Suprapubic skin (tissue), 3 donors: ENCODE data around the gene ERBB3.

Experiments
- POLR2AphosphoS5 ChIP-seq, 3 donors: sonication (generic); formaldehyde crosslinking; IDR thresholded peaks; one replicate each; pipeline ENCODE4 v1.6.1; 2017; ENCODE audit warnings: antibody characterized with exemption in 3 of 3
- TF ChIP-seq, protein P1 (sequence below), 2 donors: fragments of 200-600 bp in 1 of 2; fragments of 450-650 bp in 1 of 2; sonication (generic) in 1 of 2; IDR thresholded peaks; one replicate each; pipeline ENCODE4 v1.5.1; 2016 to 2019; ENCODE audit warnings: antibody characterized with exemption in 2 of 2, mild to moderate bottlenecking in 1 of 2, moderate library complexity in 1 of 2

DNA sequence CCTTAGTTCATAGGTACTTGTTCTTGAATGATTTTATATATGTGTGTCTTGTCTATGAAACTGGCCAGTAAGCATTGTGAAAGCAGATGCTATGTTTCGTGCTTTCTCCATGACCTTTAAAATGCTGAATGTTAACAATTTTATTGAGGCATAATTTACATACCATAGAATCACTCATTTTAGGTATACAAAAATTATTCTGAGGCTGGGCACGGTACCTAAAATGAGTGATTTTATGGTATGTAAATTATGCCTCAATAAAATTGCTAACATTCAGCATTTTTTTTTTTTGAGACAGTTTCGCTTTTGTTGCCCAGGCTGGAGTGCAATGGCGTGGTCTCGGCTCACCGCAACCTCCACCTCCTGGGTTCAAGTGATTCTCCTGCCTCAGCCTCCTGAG is 54.9 kb downstream of the ERBB3 start:
- no peak for TF ChIP-seq POLR2AphosphoS5 (IDR thresholded peaks at IDR 0.05)
- TF ChIP-seq, protein P1, sequence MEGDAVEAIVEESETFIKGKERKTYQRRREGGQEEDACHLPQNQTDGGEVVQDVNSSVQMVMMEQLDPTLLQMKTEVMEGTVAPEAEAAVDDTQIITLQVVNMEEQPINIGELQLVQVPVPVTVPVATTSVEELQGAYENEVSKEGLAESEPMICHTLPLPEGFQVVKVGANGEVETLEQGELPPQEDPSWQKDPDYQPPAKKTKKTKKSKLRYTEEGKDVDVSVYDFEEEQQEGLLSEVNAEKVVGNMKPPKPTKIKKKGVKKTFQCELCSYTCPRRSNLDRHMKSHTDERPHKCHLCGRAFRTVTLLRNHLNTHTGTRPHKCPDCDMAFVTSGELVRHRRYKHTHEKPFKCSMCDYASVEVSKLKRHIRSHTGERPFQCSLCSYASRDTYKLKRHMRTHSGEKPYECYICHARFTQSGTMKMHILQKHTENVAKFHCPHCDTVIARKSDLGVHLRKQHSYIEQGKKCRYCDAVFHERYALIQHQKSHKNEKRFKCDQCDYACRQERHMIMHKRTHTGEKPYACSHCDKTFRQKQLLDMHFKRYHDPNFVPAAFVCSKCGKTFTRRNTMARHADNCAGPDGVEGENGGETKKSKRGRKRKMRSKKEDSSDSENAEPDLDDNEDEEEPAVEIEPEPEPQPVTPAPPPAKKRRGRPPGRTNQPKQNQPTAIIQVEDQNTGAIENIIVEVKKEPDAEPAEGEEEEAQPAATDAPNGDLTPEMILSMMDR (IDR thresholded peaks at IDR 0.05): no peak
